Activated CD8-positive, alpha-beta memory T cell treated with anti-CD3 and anti-CD28 coated beads, Interleukin-2, amount 50 U/mL, for 4 hours (primary cell): ENCODE measurements around the gene FBXO39.
A peak's percentile ranks its signal among the peaks of the same experiment; 100 is the strongest.
"Not testable (repeated sequence)": the region's sequence is repeated elsewhere in the genome, so short reads cannot be mapped to it uniquely, and the experiment has no call there.

Experiments
- DNase-seq: peaks from one replicate; pipeline ENCODE4 v3.0.0-alpha.2; 2020

FBXO39 gene

DNA sequence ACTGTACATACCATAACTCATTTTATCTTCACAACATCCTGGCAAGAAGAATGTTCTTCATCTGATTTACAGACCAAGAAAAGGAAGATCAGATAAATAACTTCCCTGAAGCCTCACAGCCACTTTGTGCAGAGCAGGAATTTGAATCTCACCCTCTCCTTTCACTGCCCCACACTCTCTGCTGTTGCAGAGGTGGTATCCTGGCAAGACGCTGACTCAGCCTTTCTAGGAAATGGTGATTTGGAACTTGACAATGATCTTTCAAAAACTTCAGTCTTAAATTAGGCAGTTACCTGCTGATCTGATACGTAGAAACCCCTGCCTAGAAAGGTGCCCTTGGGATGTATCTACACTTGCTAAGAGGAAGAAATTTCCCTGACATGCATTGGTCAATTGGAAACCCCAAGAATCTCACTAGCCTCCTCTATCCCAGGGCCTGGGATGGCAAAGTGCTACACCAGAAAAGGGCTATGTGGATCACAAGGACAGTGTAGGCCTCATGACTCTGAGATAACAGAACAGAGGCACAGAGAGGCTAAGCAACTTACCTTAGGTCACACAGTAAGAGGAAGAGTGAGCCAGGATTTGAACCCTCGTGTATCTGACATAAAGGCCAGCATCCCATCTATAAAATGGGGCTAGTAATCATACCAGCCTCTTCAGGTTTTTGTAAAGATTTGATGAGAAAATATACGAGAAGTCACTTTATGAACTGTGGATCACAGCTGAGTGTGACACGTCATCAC is 17.9 kb downstream of the FBXO39 start:
- no peak for DNase-seq

DNA sequence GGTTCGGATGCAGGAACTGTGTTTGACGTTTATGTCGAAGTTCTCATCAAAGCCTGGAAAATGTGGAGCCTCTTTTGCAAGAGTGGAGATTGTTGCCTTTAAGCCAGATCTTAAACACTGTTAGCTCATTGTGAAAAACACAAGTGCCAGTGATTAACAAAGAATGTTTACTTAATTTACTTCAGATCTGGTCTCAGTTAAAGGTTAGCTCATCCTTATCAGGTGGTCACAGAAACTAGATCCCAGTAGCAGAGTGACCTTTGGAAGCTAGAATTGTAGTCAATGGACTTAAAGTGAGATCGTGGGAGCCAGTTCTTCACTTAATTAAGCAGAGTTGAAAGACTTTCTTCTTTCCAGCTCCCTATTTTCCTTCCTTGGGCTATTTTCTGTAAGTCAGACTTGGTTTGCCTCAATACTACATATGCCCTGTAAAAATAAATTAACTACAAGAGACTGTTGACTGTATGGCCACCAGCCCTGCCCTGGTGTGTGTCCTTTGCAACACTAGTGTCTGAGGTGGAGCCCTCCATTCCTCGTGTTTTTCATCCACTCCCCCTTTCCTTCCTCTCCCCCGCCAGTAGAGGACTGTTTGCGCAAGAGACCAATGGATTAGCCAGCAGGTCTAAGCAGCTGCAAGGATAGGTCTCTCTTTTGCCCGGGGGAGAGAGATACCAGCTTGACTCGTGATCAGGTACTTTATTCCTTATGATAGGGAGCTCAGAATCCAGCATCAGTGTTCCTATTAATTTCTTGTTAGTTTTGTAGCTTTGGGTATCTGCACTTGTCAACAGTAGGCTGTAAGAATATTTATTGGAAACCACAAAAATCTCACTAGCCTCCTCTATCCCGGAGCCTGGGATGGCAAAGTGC is 20.2 kb downstream of the FBXO39 start:
- DNase-seq, result no peak

DNA sequence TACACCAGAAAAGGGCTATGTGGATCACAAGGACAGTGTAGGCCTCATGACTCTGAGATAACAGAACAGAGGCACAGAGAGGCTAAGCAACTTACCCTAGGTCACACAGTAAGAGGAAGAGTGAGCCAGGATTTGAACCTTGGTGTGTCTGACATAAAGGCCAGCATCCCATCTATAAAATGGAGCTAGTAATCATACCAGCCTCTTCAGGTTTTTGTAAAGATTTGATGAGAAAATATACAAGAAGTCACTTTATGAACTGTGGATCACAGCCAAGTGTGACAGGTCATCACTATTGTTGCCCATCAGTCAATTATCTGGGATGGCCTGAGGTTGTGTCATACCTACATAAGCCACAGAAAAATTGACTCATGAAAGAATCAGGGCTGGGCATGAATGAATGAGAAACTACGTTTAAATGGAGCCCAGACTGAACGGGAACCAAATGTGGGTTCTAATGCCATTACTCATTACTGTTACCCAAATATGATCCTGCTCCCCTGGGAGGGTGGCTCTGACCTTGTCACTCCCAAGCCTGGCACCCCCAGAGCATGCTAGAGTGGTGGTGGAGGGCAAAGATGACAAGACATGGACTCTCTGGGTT is 21.0 kb downstream of the FBXO39 start:
- DNase-seq, result no peak

DNA sequence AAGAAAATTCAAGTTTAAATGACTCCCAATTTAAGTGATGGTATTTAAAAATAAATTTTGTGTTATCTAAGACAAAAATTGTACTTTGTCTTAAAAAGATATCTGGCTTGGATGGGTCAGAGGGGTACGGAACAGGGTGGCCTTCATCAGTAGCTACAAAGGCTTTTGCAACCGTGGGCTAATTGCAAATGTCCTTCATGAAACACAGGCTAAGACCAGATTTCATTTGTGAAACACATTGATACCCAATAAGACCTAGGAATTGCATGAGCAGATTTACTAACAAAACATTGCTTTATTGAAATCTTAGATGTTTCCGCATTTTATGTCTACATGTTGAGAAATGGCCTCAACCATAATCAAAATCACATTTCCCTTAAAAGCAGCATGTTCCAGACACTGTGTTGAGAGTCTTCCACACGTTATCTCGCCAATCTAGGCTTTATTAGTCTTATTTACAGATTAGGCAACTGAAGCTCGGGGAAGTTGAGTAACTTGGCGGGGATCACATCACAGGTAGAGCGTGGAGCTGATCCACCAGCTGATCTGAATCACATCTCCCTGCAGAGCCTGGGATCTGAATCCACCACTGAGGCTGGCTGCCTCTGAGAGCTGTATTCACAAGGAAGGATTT is 21.8 kb downstream of the FBXO39 start:
- no peak for DNase-seq

DNA sequence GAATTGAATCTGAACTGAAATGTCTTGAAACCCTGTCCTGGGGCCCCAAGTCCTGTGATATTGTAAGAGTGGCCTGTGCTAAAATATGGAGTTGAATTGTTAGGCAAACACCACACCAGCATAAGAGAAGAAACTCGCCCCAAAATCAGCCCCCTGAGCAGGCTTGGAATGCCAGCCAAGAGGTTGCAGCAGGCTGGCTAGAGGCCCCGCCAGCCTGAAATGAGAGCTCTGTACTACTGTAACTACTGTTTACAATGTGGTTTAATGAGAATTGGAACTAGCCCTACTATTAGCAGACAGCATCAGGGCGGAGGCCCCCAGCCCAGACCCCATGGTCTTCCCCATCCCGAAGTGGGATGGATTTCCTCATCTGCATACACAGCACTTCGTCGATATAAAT is 23.7 kb downstream of the FBXO39 start:
- no peak for DNase-seq

DNA sequence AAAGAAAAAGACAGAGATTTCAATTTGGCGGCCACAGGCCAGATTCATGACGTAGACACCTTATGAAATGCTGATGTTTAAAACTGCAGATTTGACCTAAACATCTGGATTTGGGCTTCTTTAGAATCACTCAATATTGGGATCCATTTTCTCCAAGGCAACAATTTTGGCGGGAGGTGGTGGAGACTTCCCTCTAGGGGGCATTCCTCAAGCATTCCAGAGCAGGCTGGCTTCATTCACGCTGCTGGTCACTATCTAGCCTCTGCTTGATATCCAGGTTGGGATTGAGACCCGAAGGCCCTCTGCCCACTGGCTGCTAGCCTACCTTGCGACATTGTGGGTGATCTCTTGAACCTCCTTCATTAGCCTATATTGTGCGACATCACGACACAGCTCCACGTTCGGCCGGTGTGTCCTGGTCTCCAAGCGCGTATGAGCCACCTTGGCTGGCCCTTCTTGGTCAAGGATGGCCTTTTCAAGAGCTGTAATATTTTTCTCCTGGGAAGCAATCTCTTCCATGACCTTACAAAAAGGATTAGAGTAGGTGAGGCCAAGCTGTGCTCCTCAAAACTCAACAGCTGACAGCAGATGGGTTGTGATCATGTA is 24.5 kb downstream of the FBXO39 start:
- no peak for DNase-seq

DNA sequence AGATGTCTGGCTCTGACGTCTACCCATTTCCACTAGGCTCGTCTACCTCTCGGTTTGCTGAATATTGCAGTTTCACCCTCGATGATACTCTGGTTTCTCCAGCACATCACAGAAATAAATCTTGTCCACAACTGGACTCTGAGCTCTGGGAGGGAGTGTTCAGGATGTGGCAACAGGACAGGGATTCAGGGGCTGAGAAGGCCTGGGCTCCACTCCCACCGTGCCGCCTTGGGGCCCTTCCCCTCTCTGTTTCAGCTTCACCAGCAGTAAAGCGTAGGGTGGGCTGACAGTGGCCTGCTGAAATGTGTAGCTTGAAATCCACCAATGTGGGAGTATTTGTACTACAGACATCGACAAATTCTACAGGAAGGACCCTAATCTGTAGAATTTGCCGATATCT is 35.5 kb downstream of the FBXO39 start:
- DNase-seq, result no peak

DNA sequence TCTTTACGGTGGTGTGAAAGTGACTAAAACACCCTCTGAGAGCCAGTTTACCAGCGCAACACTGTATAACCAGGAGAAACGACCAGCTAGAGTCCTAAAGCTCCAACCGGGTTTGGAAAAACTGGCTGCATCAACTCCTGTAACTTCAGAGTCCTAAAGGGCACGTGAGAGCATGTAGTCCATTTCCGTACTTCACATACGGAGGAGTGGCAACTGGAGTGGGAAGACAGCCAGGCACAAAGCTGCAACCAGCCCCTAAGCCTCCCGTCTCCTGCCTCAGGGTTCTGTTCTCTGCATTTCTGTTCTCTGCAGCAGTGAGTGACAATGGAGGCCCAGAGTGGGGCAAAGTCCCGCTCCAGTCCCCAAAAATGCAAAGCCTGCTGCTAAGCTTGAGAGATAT is 36.3 kb downstream of the FBXO39 start:
- no peak for DNase-seq

DNA sequence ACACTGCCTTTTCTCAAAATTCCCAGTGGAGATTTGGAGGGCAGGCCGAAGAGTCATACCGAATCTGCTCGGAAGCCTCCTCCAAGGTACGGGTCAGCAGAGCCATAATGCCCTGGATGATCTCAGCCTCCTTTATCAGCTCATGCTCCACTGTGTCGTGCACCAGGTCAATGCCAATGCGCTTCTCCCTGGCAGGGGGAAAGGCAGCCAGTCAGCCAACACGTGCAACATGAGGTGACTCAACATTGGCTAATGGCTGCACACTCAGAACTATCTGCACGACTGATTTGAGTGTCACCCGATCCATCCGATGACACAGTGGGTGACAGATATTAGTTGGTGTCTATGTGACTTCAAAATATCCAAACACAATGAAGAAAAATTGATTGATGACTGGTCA is 39.8 kb downstream of the FBXO39 start:
- DNase-seq, result no peak

DNA sequence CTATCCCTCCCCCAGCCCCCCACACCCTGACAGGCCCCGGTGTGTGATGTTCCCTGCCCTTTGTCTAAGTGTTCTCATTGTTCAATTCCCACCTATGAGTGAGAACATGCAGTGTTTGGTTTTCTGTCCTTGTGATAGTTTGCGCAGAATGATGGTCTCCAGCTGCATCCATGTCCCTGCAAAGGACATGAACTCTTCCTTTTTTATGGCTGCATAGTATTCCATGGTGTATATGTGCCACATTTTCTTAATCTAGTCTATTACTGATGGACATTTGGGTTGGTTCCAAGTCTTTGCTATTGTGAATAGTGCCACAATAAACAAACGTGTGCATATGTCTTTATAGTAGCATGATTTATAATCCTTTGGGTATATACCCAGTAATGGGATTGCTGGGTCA is 40.4 kb downstream of the FBXO39 start:
- not testable (repeated sequence) for DNase-seq

DNA sequence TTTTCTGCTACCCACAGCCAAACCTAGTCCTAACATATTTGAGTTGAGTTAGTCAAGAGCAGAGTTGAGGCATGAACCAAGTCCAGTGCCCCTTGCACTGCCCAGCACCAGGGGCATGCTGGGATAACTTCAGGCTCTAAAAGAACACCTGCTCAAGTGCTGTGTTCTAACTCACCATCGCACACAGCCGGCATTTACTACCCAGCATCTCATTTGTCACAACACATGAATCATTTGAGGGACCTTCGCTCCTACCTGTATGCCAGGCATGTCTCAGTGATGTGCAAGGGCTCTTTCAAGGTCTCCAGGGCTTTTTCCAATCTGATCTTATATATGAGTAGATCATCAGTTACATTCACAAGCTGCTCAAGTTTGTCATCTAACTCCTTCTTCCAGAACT is 42.9 kb downstream of the FBXO39 start:
- no peak for DNase-seq

DNA sequence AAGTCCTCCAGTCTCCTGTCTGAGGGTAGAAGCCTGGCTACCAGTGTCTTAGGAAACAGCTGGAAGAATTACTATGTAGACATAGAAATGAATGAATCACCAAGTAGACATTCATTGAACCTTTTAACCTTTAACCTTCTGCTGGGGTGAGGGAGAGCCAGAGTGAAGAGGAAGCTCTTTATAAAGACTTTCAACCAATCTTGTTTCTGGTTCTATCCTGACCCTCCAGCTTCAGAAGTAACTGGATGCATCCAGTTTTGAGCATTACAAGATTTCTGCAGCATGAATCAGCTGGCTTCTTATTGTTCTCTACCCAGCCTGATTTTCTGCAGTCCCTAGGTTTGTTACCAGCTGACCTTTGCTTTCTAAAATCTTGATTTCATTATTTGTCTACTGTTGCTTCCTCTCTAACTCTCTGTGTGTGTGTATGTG is 47.0 kb downstream of the FBXO39 start:
- DNase-seq, result no peak

DNA sequence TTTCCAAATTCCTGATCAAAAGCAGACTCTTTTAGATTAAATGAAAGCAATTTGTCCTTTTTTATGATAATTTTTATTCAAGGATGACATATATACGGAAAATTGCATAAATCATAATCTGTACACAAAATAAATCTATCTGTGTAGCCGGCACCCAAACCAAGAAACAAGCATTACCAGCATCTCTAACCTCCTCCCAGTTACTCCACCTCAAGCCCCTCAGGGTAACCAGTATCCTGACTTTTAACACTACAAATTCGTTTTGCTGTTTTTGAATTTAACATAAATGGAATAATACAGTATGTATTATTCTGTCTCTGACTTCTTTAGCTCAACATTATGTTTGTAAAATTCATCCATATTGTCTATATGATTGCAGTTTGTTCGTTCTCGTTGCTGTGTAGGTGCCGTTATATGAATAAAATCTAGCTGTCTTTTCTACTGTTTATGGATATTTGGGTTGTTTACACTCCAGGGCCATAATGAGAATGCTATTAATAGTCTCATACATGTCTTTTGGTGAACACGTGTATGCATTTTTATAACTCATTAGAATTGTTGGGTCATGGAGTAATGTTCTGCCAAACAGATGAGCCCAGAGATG is 54.5 kb downstream of the FBXO39 start:
- no peak for DNase-seq

DNA sequence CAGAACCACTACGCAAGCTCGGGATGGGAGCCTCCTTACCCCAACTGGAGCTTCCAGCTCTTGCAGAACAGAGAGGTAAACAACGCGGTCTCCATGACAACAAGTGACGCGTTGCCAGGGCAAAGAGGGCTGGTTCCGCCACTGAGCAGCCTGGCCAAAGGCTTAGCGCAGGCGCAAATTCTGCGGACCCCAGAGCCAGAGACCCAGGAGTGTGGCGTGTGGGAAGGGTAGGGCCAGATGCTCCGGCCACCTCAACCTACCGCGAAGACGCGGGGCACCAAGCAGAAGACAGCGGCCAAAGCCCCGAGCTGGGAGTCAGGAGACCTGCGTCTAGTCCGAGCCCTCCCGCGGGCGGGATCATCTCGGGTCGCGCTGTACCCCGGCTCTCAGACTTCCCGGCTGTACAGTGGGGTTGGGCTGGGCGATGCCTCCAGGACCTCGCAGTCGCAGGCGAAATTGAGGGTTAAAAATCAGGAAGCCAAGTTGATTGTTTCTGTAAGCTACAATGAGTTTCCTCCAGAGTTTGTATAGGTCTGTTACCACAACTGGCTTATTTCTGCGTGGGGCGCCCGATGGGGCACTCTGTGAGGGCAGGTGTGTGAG is 55.7 kb downstream of the FBXO39 start, which contains the start of gene TEKT1:
Gene TEKT1 (minus strand): TSS at position 69 of the 603 bp plus-strand sequence. CDS start 1,353 bp downstream, outside the sequence.
- peak; percentile 64 for DNase-seq
